ENCODE measurements around the gene ZBTB16.

The ZBTB16 gene

GRCh38 chr11:114263513-114264170, 204.1 kb downstream of the ZBTB16 start:
- Histone ChIP-seq H3K27ac (no peak overlapping the region), H3K9me3 (ENCODE audit: low read depth, low read length) (no peaks in the 10 kb centered on the region), H3K4me3 (no peak overlapping the region), H3K9ac (ENCODE audit: insufficient read length) (no peak overlapping the region), H3K36me3 (ENCODE audit: insufficient read depth, low read length) (no peaks in the 10 kb centered on the region)
- DNase-seq (ENCODE audit: low read depth, low spot score) = no peak
- no peak for TF ChIP-seq EZH2 (IDR thresholded peaks at IDR 0.05)
- no peak for TF ChIP-seq FOXP2 (optimal IDR thresholded peaks at IDR 0.05; ENCODE audit: control extremely low read depth, extremely low read length, insufficient read depth)

DNA sequence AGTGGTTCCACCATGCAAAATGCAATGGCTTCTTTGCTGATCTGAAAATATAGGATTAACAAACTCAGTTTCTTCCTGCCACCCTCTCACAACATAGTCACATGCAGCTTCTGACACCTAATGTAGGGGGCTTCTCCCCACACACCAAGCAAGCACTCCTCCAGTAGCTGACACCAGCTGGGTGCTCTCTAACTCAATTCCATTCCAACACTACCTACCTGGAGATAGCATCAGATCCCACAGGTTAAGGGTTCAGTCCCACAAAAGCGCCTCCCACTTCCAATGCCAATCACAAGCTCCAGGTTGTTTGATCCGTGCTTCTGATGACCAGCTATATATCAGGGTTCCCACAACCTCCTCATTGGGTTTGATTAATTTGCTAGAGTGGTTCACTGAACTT, 204.9 kb downstream of the ZBTB16 start:
- Histone ChIP-seq H3K9me3 (ENCODE audit: low read depth, low read length) (no peaks in the 10 kb centered on the region), H3K27ac (no peak overlapping the region), H3K4me3 (no peak overlapping the region), H3K36me3 (ENCODE audit: insufficient read depth, low read length) (no peaks in the 10 kb centered on the region), H3K9ac (ENCODE audit: insufficient read length) (no peak overlapping the region)
- no peak for DNase-seq (ENCODE audit: low read depth, low spot score)
- TF ChIP-seq FOXP2 (optimal IDR thresholded peaks at IDR 0.05; ENCODE audit: control extremely low read depth, extremely low read length, insufficient read depth) (no peak), EZH2 (IDR thresholded peaks at IDR 0.05) (no peak), POLR2AphosphoS5 (IDR thresholded peaks at IDR 0.05; ENCODE audit: borderline replicate concordance, low read depth, low read length) (no peak)

DNA sequence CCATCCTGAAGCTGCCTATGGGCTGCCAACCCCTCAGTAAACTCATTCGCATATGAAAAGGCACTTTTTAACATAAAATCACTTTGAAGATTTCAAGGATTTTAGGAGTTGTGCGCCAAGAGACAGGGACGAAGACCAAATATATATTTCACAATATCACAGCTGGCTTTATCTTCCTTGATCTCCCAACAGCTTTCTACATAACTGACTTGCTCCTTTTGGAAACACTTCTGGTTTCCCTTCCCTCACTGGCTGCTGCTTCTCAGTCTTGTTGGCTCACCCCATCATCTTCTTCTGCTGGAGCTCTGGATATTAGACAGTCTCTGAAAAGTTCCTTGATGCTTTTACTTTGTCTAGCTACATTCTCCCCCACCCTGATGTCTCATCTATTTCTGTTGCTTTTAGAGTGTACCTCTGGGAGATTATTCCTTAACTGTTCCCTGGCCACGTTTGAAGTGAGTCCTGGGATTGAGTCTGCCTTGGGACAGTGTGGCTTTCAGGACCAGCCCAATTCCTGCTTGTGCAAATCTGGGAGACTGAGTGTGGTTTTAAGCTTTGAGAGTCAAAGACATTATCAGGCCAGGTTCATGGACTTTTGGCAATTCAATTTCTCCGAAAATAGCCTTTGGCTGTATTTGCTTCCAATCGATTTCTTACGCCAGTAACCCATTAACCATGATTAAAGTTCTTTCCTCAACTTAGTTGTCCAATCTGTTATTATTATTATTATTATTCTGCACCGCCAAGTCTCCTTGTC, 205.8 kb downstream of the ZBTB16 start:
- Histone ChIP-seq H3K4me3 (no peak overlapping the region), H3K9ac (ENCODE audit: insufficient read length) (no peak overlapping the region), H3K27ac (no peak overlapping the region), H3K36me3 (ENCODE audit: insufficient read depth, low read length) (no peaks in the 10 kb centered on the region), H3K9me3 (ENCODE audit: low read depth, low read length) (no peaks in the 10 kb centered on the region)
- no peak for DNase-seq (ENCODE audit: low read depth, low spot score)
- TF ChIP-seq POLR2AphosphoS5 (IDR thresholded peaks at IDR 0.05; ENCODE audit: borderline replicate concordance, low read depth, low read length) (no peak), EZH2 (IDR thresholded peaks at IDR 0.05) (no peak), FOXP2 (optimal IDR thresholded peaks at IDR 0.05; ENCODE audit: control extremely low read depth, extremely low read length, insufficient read depth) (no peak)

GRCh38 chr11:114269498-114269897, 210.0 kb downstream of the ZBTB16 start:
- H3K36me3 ChIP-seq (ENCODE audit: insufficient read depth, low read length) = no peaks in the 10 kb centered on the region
- no peaks in the 10 kb centered on the region for H3K9me3 ChIP-seq (ENCODE audit: low read depth, low read length)
- H3K4me3 ChIP-seq = no peak overlapping the region
- no peak for DNase-seq (ENCODE audit: low read depth, low spot score)
- no peak overlapping the region for H3K27ac ChIP-seq
- no peak for TF ChIP-seq POLR2AphosphoS5 (IDR thresholded peaks at IDR 0.05; ENCODE audit: borderline replicate concordance, low read depth, low read length)
- TF ChIP-seq EZH2 (IDR thresholded peaks at IDR 0.05) = no peak
- TF ChIP-seq FOXP2 (optimal IDR thresholded peaks at IDR 0.05; ENCODE audit: control extremely low read depth, extremely low read length, insufficient read depth) = no peak
- H3K9ac ChIP-seq (ENCODE audit: insufficient read length) = no peak overlapping the region

DNA sequence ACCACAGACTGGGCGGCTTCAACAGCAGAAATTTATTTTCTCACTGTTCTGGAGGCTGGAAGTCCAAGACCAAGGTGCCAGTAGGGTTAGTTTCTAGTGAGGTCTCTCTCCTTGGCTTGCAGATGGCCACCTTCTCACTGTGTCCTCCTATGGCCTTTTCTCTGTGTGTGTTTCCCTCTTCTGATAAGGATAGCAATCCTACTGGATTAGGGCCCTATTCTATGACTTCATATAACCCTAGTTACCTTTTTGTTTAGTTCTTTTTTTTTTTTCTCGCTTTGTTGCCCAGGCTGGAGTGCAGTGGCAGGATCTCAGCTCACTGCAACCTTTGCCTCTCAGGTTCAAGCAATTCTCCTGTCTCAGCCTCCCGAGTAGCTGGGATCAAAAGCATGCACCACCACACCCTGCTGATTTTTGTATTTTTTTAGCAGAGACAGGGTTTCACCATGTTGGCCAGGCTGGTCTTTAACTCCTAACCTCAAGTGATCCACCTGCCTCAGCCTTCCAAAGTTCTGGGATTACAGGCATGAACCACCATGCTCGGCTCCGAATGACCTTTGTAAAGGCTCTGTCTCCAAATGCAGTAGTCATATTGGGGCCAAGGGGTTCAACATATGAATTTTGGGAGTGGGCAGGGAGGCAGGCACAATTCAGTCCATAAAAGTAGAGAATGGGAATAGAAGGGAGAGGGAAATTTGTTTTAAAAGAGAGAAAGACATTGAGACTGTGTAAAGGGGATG, 211.2 kb downstream of the ZBTB16 start:
- no peaks in the 10 kb centered on the region for H3K9me3 ChIP-seq (ENCODE audit: low read depth, low read length)
- H3K4me3 ChIP-seq = no peak overlapping the region
- no peak overlapping the region for H3K9ac ChIP-seq (ENCODE audit: insufficient read length)
- TF ChIP-seq POLR2AphosphoS5 (IDR thresholded peaks at IDR 0.05; ENCODE audit: borderline replicate concordance, low read depth, low read length) = no peak
- no peak for TF ChIP-seq EZH2 (IDR thresholded peaks at IDR 0.05)
- no peak for TF ChIP-seq FOXP2 (optimal IDR thresholded peaks at IDR 0.05; ENCODE audit: control extremely low read depth, extremely low read length, insufficient read depth)
- no peak for DNase-seq (ENCODE audit: low read depth, low spot score)
- no peaks in the 10 kb centered on the region for H3K36me3 ChIP-seq (ENCODE audit: insufficient read depth, low read length)
- no peak overlapping the region for H3K27ac ChIP-seq

- Histone ChIP-seq H3K27ac (no peak overlapping the region), H3K4me3 (no peak overlapping the region), H3K36me3 (ENCODE audit: insufficient read depth, low read length) (no peaks in the 10 kb centered on the region), H3K9me3 (ENCODE audit: low read depth, low read length) (no peaks in the 10 kb centered on the region), H3K9ac (ENCODE audit: insufficient read length) (no peak overlapping the region)
- no peak for DNase-seq (ENCODE audit: low read depth, low spot score)
- TF ChIP-seq FOXP2 (optimal IDR thresholded peaks at IDR 0.05; ENCODE audit: control extremely low read depth, extremely low read length, insufficient read depth) (no peak), EZH2 (IDR thresholded peaks at IDR 0.05) (no peak), POLR2AphosphoS5 (IDR thresholded peaks at IDR 0.05; ENCODE audit: borderline replicate concordance, low read depth, low read length) (no peak)
Observed at GRCh38 chr11:114271316-114271715, 211.8 kb downstream of the ZBTB16 start.

DNA sequence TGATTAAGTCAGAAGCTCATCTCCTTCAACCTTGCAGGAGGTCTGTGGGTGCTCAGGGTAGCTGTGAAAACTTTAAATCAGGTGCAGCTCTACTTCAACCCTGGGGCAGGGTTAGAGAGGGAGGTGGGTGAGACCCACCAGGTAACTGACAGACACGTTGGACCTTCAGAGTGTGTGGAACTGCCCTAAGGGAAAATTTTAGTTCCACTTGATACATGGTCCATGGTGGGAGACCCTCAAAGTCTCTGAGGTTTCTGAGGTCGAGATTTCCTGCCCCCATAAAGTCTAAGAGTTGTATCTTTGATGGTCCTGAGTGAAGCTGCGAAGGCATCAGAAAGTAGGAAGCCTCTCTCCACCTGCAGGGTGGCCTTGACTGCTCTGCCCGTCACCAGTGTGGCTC, 212.8 kb downstream of the ZBTB16 start:
- no peak overlapping the region for H3K27ac ChIP-seq
- H3K4me3 ChIP-seq = no peak overlapping the region
- H3K36me3 ChIP-seq (ENCODE audit: insufficient read depth, low read length) = no peaks in the 10 kb centered on the region
- no peak for DNase-seq (ENCODE audit: low read depth, low spot score)
- H3K9me3 ChIP-seq (ENCODE audit: low read depth, low read length) = no peaks in the 10 kb centered on the region
- TF ChIP-seq POLR2AphosphoS5 (IDR thresholded peaks at IDR 0.05; ENCODE audit: borderline replicate concordance, low read depth, low read length) (no peak), EZH2 (IDR thresholded peaks at IDR 0.05) (no peak)
- H3K9ac ChIP-seq (ENCODE audit: insufficient read length) = no peak overlapping the region

GRCh38 chr11:114273071-114273470, 213.6 kb downstream of the ZBTB16 start:
- H3K36me3 ChIP-seq (ENCODE audit: insufficient read depth, low read length) = no peaks in the 10 kb centered on the region
- H3K9ac ChIP-seq (ENCODE audit: insufficient read length) = no peak overlapping the region
- no peak for DNase-seq (ENCODE audit: low read depth, low spot score)
- no peak overlapping the region for H3K27ac ChIP-seq
- TF ChIP-seq FOXP2 (optimal IDR thresholded peaks at IDR 0.05; ENCODE audit: control extremely low read depth, extremely low read length, insufficient read depth) (no peak), EZH2 (IDR thresholded peaks at IDR 0.05) (no peak), POLR2AphosphoS5 (IDR thresholded peaks at IDR 0.05; ENCODE audit: borderline replicate concordance, low read depth, low read length) (no peak)
- no peaks in the 10 kb centered on the region for H3K9me3 ChIP-seq (ENCODE audit: low read depth, low read length)
- H3K4me3 ChIP-seq = no peak overlapping the region
